ENCODE data around the gene MAP7D3. TPM values are rescaled to one million over a fixed set of nuclear protein-coding genes. Genes with fewer than 3 reads are reported as not detected.

MAP7D3 gene
- total RNA-seq, 4 donors from 2014 or later = 4.3 to 10.2 (median 7.6) TPM

- H3K4me1 ChIP-seq = peaks cover 2% of the 10 kb centered on the region
- peak overlapping the region; percentile 14 for H3K27ac ChIP-seq
- no peak for DNase-seq (ENCODE audit: low spot score in 2 of 2)
- H3K27me3 ChIP-seq = no peaks in the 10 kb centered on the region
- TF ChIP-seq CTCF (IDR thresholded peaks at IDR 0.05) (no peak), POLR2AphosphoS5 (IDR thresholded peaks at IDR 0.05) (no peak), EP300 (IDR thresholded peaks at IDR 0.05) (no peak), POLR2A (IDR thresholded peaks at IDR 0.05) (no peak)
- 38% methylated on average over 1 of the region's 1 CpG for WGBS
- H3K36me3 ChIP-seq = no peaks in the 10 kb centered on the region
- H3K4me3 ChIP-seq = no peak overlapping the region
- no peaks in the 10 kb centered on the region for H3K9me3 ChIP-seq
Measured at GRCh38 chrX:136183917-136184316, 67.3 kb downstream of the MAP7D3 start.

- Histone ChIP-seq H3K9me3 (no peaks in the 10 kb centered on the region), H3K27ac (no peak overlapping the region), H3K36me3 (no peaks in the 10 kb centered on the region), H3K27me3 (no peaks in the 10 kb centered on the region), H3K4me3 (no peak overlapping the region), H3K4me1 (peaks cover 2% of the 10 kb centered on the region)
- DNase-seq (ENCODE audit: low spot score in 2 of 2) = no peak
- TF ChIP-seq EP300 (IDR thresholded peaks at IDR 0.05) = no peak
- TF ChIP-seq POLR2AphosphoS5 (IDR thresholded peaks at IDR 0.05) = no peak
- WGBS = 63% methylated on average over 4 of the region's 4 CpGs
Measured at GRCh38 chrX:136183172-136183571, 68.0 kb downstream of the MAP7D3 start.

- WGBS = 63% methylated on average over 3 of the region's 3 CpGs
- peak overlapping the region; percentile 54 for H3K27ac ChIP-seq
- DNase-seq (ENCODE audit: low spot score in 2 of 2) = no peak
Measured at GRCh38 chrX:136182414-136182813, 68.8 kb downstream of the MAP7D3 start.

GRCh38 chrX:136179133-136179532 is 72.1 kb downstream of the MAP7D3 start:
- WGBS = 76% methylated on average over 4 of the region's 4 CpGs

More at GRCh38 chrX:136182414-136182813, 68.8 kb downstream of the MAP7D3 start:
- peaks cover 2% of the 10 kb centered on the region for H3K4me1 ChIP-seq
- TF ChIP-seq POLR2A (IDR thresholded peaks at IDR 0.05) = no peak
- no peak for TF ChIP-seq EP300 (IDR thresholded peaks at IDR 0.05)
- no peak for TF ChIP-seq POLR2AphosphoS5 (IDR thresholded peaks at IDR 0.05)
- no peak for TF ChIP-seq CTCF (IDR thresholded peaks at IDR 0.05)
- H3K9me3 ChIP-seq = no peaks in the 10 kb centered on the region
- no peak overlapping the region for H3K4me3 ChIP-seq
- H3K36me3 ChIP-seq = no peaks in the 10 kb centered on the region
- H3K27me3 ChIP-seq = no peaks in the 10 kb centered on the region

GRCh38 chrX:136176399-136176825 is 74.8 kb downstream of the MAP7D3 start:
- H3K4me3 ChIP-seq = no peak overlapping the region
- peaks cover 4% of the 10 kb centered on the region for H3K4me1 ChIP-seq
- no peaks in the 10 kb centered on the region for H3K27me3 ChIP-seq
- no peaks in the 10 kb centered on the region for H3K36me3 ChIP-seq
- WGBS = 40% methylated on average over 2 of the region's 2 CpGs
- no peak for DNase-seq (ENCODE audit: low spot score in 2 of 2)
- peak in 2 of 3 donors; percentile 38 to 77 for TF ChIP-seq POLR2AphosphoS5 (IDR thresholded peaks at IDR 0.05)
- no peak for TF ChIP-seq POLR2A (IDR thresholded peaks at IDR 0.05)
- TF ChIP-seq EP300 (IDR thresholded peaks at IDR 0.05) = peak; percentile 66
- TF ChIP-seq CTCF (IDR thresholded peaks at IDR 0.05) = no peak
- H3K27ac ChIP-seq = peak overlapping the region; percentile 65
- H3K9me3 ChIP-seq = no peaks in the 10 kb centered on the region

More at GRCh38 chrX:136179133-136179532, 72.1 kb downstream of the MAP7D3 start:
- no peaks in the 10 kb centered on the region for H3K27me3 ChIP-seq
- no peaks in the 10 kb centered on the region for H3K9me3 ChIP-seq
- H3K4me1 ChIP-seq = peaks cover 3% of the 10 kb centered on the region
- DNase-seq (ENCODE audit: low spot score in 2 of 2) = no peak
- TF ChIP-seq POLR2A (IDR thresholded peaks at IDR 0.05) = no peak
- no peak for TF ChIP-seq POLR2AphosphoS5 (IDR thresholded peaks at IDR 0.05)
- no peak for TF ChIP-seq EP300 (IDR thresholded peaks at IDR 0.05)
- TF ChIP-seq CTCF (IDR thresholded peaks at IDR 0.05) = no peak
- no peak overlapping the region for H3K4me3 ChIP-seq
- no peak overlapping the region for H3K27ac ChIP-seq
- H3K36me3 ChIP-seq = no peaks in the 10 kb centered on the region

GRCh38 chrX:136171420-136171819 is 79.8 kb downstream of the MAP7D3 start:
- Histone ChIP-seq H3K27me3 (no peaks in the 10 kb centered on the region), H3K27ac (no peak overlapping the region), H3K36me3 (no peaks in the 10 kb centered on the region), H3K4me1 (peaks cover 32% of the 10 kb centered on the region), H3K4me3 (no peak overlapping the region), H3K9me3 (no peaks in the 10 kb centered on the region)
- DNase-seq (ENCODE audit: low spot score in 2 of 2) = no peak
- TF ChIP-seq EP300 (IDR thresholded peaks at IDR 0.05) = no peak
- no peak for TF ChIP-seq CTCF (IDR thresholded peaks at IDR 0.05)
- TF ChIP-seq POLR2AphosphoS5 (IDR thresholded peaks at IDR 0.05) = no peak
- TF ChIP-seq POLR2A (IDR thresholded peaks at IDR 0.05) = no peak
- 55% methylated on average over 1 of the region's 1 CpG for WGBS

All from suprapubic skin (tissue), 4 donors.